Measurements from ENCODE around the gene SDHB.
A peak's percentile ranks its signal among the peaks of the same experiment; 100 is the strongest.
"Not testable (repeated sequence)": the region's sequence is repeated elsewhere in the genome, so short reads cannot be mapped to it uniquely, and the experiment has no call there.

Gene SDHB

GRCh38 chr1:17080085-17080759 lies 26.4 kb upstream of the SDHB start:
- DNase-seq = no peak
- in situ Hi-C loops (cut with HindIII; ENCODE audit: low pct_ligation_motif_present, low pct_unique_long_range_greater_than_20kb, low sequenced_read_pairs) = no loop called here

GRCh38 chr1:17078991-17079868 lies 25.4 kb upstream of the SDHB start:
- in situ Hi-C loops (cut with HindIII; ENCODE audit: low pct_ligation_motif_present, low pct_unique_long_range_greater_than_20kb, low sequenced_read_pairs) = no loop called here
- DNase-seq = no peak

- in situ Hi-C loops (cut with HindIII; ENCODE audit: low pct_ligation_motif_present, low pct_unique_long_range_greater_than_20kb, low sequenced_read_pairs) = no loop called here
- DNase-seq = peak; percentile 44
Observed at GRCh38 chr1:17075470-17076255, 21.8 kb upstream of the SDHB start.

- in situ Hi-C loops (cut with HindIII; ENCODE audit: low pct_ligation_motif_present, low pct_unique_long_range_greater_than_20kb, low sequenced_read_pairs) = no loop called here
- no peak for DNase-seq
Observed at GRCh38 chr1:17071794-17072193, 18.0 kb upstream of the SDHB start.

GRCh38 chr1:17070163-17070525 lies 16.3 kb upstream of the SDHB start:
- no peak for DNase-seq
- in situ Hi-C loops (cut with HindIII; ENCODE audit: low pct_ligation_motif_present, low pct_unique_long_range_greater_than_20kb, low sequenced_read_pairs) = no loop called here

GRCh38 chr1:17069452-17070162 lies 15.8 kb upstream of the SDHB start:
- in situ Hi-C loops (cut with HindIII; ENCODE audit: low pct_ligation_motif_present, low pct_unique_long_range_greater_than_20kb, low sequenced_read_pairs) = no loop called here
- no peak for DNase-seq

GRCh38 chr1:17068789-17069188 lies 15.0 kb upstream of the SDHB start:
- in situ Hi-C loops (cut with HindIII; ENCODE audit: low pct_ligation_motif_present, low pct_unique_long_range_greater_than_20kb, low sequenced_read_pairs) = no loop called here
- no peak for DNase-seq

- no peak for DNase-seq
- in situ Hi-C loops (cut with HindIII; ENCODE audit: low pct_ligation_motif_present, low pct_unique_long_range_greater_than_20kb, low sequenced_read_pairs) = no loop called here
Observed at GRCh38 chr1:17067465-17068240, 13.8 kb upstream of the SDHB start.

GRCh38 chr1:17067069-17067426 lies 13.2 kb upstream of the SDHB start:
- DNase-seq = no peak
- in situ Hi-C loops (cut with HindIII; ENCODE audit: low pct_ligation_motif_present, low pct_unique_long_range_greater_than_20kb, low sequenced_read_pairs) = no loop called here

- in situ Hi-C loops (cut with HindIII; ENCODE audit: low pct_ligation_motif_present, low pct_unique_long_range_greater_than_20kb, low sequenced_read_pairs) = no loop called here
- DNase-seq = no peak
Observed at GRCh38 chr1:17066361-17067068, 12.7 kb upstream of the SDHB start.

GRCh38 chr1:17065666-17066065 lies 11.8 kb upstream of the SDHB start:
- in situ Hi-C loops (cut with HindIII; ENCODE audit: low pct_ligation_motif_present, low pct_unique_long_range_greater_than_20kb, low sequenced_read_pairs) = no loop called here
- no peak for DNase-seq

- in situ Hi-C loops (cut with HindIII; ENCODE audit: low pct_ligation_motif_present, low pct_unique_long_range_greater_than_20kb, low sequenced_read_pairs); DNase-seq: not testable (repeated sequence)
Observed at GRCh38 chr1:17062751-17063150, 8.9 kb upstream of the SDHB start.

GRCh38 chr1:17061892-17062291 lies 8.1 kb upstream of the SDHB start:
- in situ Hi-C loops (cut with HindIII; ENCODE audit: low pct_ligation_motif_present, low pct_unique_long_range_greater_than_20kb, low sequenced_read_pairs) = no loop called here
- DNase-seq = peak; percentile 41

- DNase-seq = no peak
- in situ Hi-C loops (cut with HindIII; ENCODE audit: low pct_ligation_motif_present, low pct_unique_long_range_greater_than_20kb, low sequenced_read_pairs) = no loop called here
Observed at GRCh38 chr1:17061486-17061885, 7.7 kb upstream of the SDHB start.

GRCh38 chr1:17060306-17060749 lies 6.5 kb upstream of the SDHB start:
- DNase-seq = no peak
- in situ Hi-C loops (cut with HindIII; ENCODE audit: low pct_ligation_motif_present, low pct_unique_long_range_greater_than_20kb, low sequenced_read_pairs) = no loop called here

- DNase-seq = peak; percentile 72
- in situ Hi-C loops (cut with HindIII; ENCODE audit: low pct_ligation_motif_present, low pct_unique_long_range_greater_than_20kb, low sequenced_read_pairs) = no loop called here
Observed at GRCh38 chr1:17059391-17060305, 5.8 kb upstream of the SDHB start.

GRCh38 chr1:17056551-17056950 lies 2.7 kb upstream of the SDHB start:
- in situ Hi-C loops (cut with HindIII; ENCODE audit: low pct_ligation_motif_present, low pct_unique_long_range_greater_than_20kb, low sequenced_read_pairs) = no loop called here
- no peak for DNase-seq

Measured in ACHN (cell line).